Testis (tissue), 3 donors: ENCODE results near the gene FGF9. TPM values are rescaled to one million over a fixed set of nuclear protein-coding genes. Genes with fewer than 3 reads are reported as not detected.

Experiments
- DNase-seq: peaks from one replicate; pipeline ENCODE4 v3.0.0-alpha.2; 2019
- H3K27ac ChIP-seq, 2 donors: fragments of 200-600 bp; sonication (generic); one replicate each; pipeline ENCODE4 v1.5.1; 2019
- H3K27me3 ChIP-seq: fragments of 200-600 bp; sonication (generic); one replicate; pipeline ENCODE4 v1.5.1; 2019
- H3K36me3 ChIP-seq: fragments of 200-600 bp; sonication (generic); one replicate; pipeline ENCODE4 v1.5.1; 2017; ENCODE audit warnings: low read depth; ENCODE audit errors: missing control alignments
- H3K4me1 ChIP-seq: fragments of 200-600 bp; sonication (generic); one replicate; pipeline ENCODE4 v1.5.1; 2019
- H3K4me3 ChIP-seq, 2 donors: fragments of 200-600 bp; sonication (generic); one replicate each; pipeline ENCODE4 v1.5.1; 2017 to 2019
- H3K9me3 ChIP-seq: fragments of 200-600 bp; sonication (generic); one replicate; pipeline ENCODE4 v1.5.1; 2017
- CTCF ChIP-seq, 3 experiments: fragments of 450-650 bp in 2 of 3; fragments of 200-600 bp in 1 of 3; sonication (generic) in 1 of 3; IDR thresholded peaks; one replicate each; pipeline ENCODE4 v1.5.1; 2016 to 2019; ENCODE audit warnings: antibody characterized with exemption in 3 of 3, mild to moderate bottlenecking in 2 of 3, moderate library complexity in 1 of 3
- POLR2A ChIP-seq: fragments of 450-650 bp; IDR thresholded peaks from one replicate; pipeline ENCODE4 v1.6.1; 2017; ENCODE audit warnings: antibody characterized with exemption, mild to moderate bottlenecking, moderate library complexity
- WGBS, 2 donors: methylation state at CpG; one replicate each; pipeline ENCODE4 v1.1.5; 2018; 5-methylcytosine and 5-hydroxymethylcytosine counted together
- intact Hi-C: fragments of 100-400 bp; cut with DNase I; formaldehyde crosslinking; loops from one replicate; pipeline ENCODE4 v1.15.1; 2023; ENCODE audit warnings: low total_unique reads
- polyA plus RNA-seq: library from polyadenylated mRNA; stranded (reverse); fragments of 350-450 nt; fragmentation: Illumina TruSeq; extraction: RNeasy Lipid Tissue Mini Kit (QIAGEN cat#74804); gene quantifications from one replicate; pipeline ENCODE4 v1.2.3, GENCODE V29; 2014; ENCODE audit warnings: low read depth, low replicate concordance; ENCODE audit not compliant: insufficient read depth
- total RNA-seq, 2 donors: library from RNA; depleted of rRNA; stranded (reverse); fragments of >200 nt; gene quantifications; one replicate each; pipeline ENCODE4 v1.2.3, GENCODE V29; 2016

FGF9 gene
- total and polyA plus RNA-seq, 3 donors from 2014 or later = 0.79 to 4.3 (median 1.5) TPM

- DNase-seq = no peak
- Histone ChIP-seq H3K4me1 (no peaks in the 10 kb centered on the region), H3K27ac (no peak overlapping the region), H3K36me3 (no peaks in the 10 kb centered on the region), H3K27me3 (no peaks in the 10 kb centered on the region), H3K4me3 (no peak overlapping the region), H3K9me3 (no peaks in the 10 kb centered on the region)
- TF ChIP-seq POLR2A (no peak), CTCF (IDR thresholded peaks at IDR 0.05) (no peak)
- intact Hi-C loops = no loop called here
- WGBS, 2 donors = 85% methylated on average over 5 of the region's 5 CpGs
Observed at GRCh38 chr13:21736926-21737325, 66.1 kb downstream of the FGF9 start.

- DNase-seq = no peak
- no peak for TF ChIP-seq CTCF (IDR thresholded peaks at IDR 0.05)
- TF ChIP-seq POLR2A = no peak
- intact Hi-C loops = no loop called here
Observed at GRCh38 chr13:21738630-21739029, 67.8 kb downstream of the FGF9 start.

DNA sequence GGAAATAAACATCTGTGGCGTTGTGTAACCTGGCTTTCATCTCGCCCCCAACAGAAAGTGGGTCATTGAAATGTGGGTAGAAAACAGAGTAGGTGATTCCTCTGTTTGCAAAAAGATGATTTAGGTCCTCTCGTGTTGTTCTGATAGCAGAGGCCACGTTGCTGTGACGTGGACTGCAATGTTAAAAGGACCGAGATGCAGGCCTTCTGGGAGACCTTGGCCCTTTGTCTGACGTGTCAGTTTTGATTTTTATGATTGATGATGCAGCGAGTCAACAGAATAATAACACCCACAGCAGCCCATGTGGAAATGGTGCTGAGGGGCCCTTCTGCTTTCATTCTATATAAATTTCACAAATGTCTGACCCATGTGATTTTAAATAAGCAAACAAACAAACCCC lies 68.9 kb downstream of the FGF9 start:
- no peak overlapping the region for H3K27ac ChIP-seq
- no peak for TF ChIP-seq CTCF (IDR thresholded peaks at IDR 0.05)
- no peak for TF ChIP-seq POLR2A
- no peaks in the 10 kb centered on the region for H3K36me3 ChIP-seq
- no peaks in the 10 kb centered on the region for H3K4me1 ChIP-seq
- no peak for DNase-seq
- no peaks in the 10 kb centered on the region for H3K9me3 ChIP-seq
- 68 to 69% methylated on average over 8 of the region's 8 CpGs for WGBS, 2 donors
- intact Hi-C loops = no loop called here
- no peak overlapping the region for H3K4me3 ChIP-seq
- H3K27me3 ChIP-seq = no peaks in the 10 kb centered on the region

More at GRCh38 chr13:21738630-21739029, 67.8 kb downstream of the FGF9 start:
- no peak overlapping the region for H3K4me3 ChIP-seq
- no peaks in the 10 kb centered on the region for H3K4me1 ChIP-seq
- 82 to 86% methylated on average over 5 of the region's 5 CpGs for WGBS, 2 donors
- no peaks in the 10 kb centered on the region for H3K9me3 ChIP-seq
- H3K27me3 ChIP-seq = no peaks in the 10 kb centered on the region
- H3K36me3 ChIP-seq = no peaks in the 10 kb centered on the region
- no peak overlapping the region for H3K27ac ChIP-seq

- 81 to 92% methylated on average over 4 of the region's 4 CpGs for WGBS, 2 donors
- Histone ChIP-seq H3K9me3 (no peaks in the 10 kb centered on the region), H3K27ac (no peak overlapping the region), H3K27me3 (no peaks in the 10 kb centered on the region), H3K36me3 (no peaks in the 10 kb centered on the region), H3K4me1 (no peaks in the 10 kb centered on the region), H3K4me3 (no peak overlapping the region)
- intact Hi-C loops = no loop called here
- TF ChIP-seq POLR2A (no peak), CTCF (IDR thresholded peaks at IDR 0.05) (no peak)
- no peak for DNase-seq
Observed at GRCh38 chr13:21741396-21741979, 70.6 kb downstream of the FGF9 start.

DNA sequence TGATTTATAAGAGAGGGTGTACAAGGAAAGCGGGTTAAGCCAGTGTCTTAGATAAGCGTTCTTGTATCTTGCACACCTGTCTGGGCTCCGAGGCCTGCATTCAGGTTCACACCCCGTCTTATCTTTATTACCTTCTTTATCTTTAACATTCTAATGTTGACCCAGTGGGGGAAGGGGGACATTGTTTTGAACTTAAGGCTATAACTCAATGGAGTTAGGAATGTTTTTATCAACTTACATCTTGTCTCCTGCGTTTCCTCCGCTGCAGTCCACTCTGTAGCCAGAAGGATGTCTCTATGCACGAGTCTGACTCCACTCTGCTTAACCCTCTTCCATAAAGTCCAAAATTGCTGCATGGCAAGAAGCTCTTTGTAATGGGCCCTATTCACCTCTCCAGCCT lies 71.2 kb downstream of the FGF9 start:
- Histone ChIP-seq H3K27ac (no peak overlapping the region), H3K27me3 (no peaks in the 10 kb centered on the region), H3K36me3 (no peaks in the 10 kb centered on the region), H3K4me3 (no peak overlapping the region), H3K4me1 (no peaks in the 10 kb centered on the region), H3K9me3 (no peaks in the 10 kb centered on the region)
- intact Hi-C loops = no loop called here
- WGBS, 2 donors = 57 to 66% methylated on average over 7 of the region's 7 CpGs
- TF ChIP-seq CTCF (IDR thresholded peaks at IDR 0.05) (no peak), POLR2A (no peak)
- DNase-seq = no peak
